ENCODE measurements around the gene NFKB2. TPM values are rescaled to one million over a fixed set of nuclear protein-coding genes. Genes with fewer than 3 reads are reported as not detected.

NFKB2 gene
- total and polyA plus RNA-seq, 2 of the 4 experiments (the other 2 are of a cell fraction): 16.1 to 32.3 TPM

GRCh38 chr10:102376901-102377300 lies 18.6 kb upstream of the NFKB2 start:
- H3K27ac ChIP-seq (ENCODE audit: insufficient read depth, low read length): no peak overlapping the region
- in situ Hi-C loops (cut with MboI; ENCODE audit: low sequenced_read_pairs): no loop called here

More at GRCh38 chr10:102376901-102377300, 18.6 kb upstream of the NFKB2 start:
- DNase-seq: no peak
- no peak overlapping the region for H3K4me3 ChIP-seq (ENCODE audit: insufficient read depth, low read depth, low read length)
- H3K36me3 ChIP-seq (ENCODE audit: control insufficient read depth, insufficient read depth, low read length): peaks cover 62% of the 10 kb centered on the region
- H2AK9ac ChIP-seq (replicated peaks; ENCODE audit: low read depth, low read length, poor library complexity): no peak overlapping the region
- H2BK15ac ChIP-seq (ENCODE audit: low read depth, low read length): no peak overlapping the region
- no peak overlapping the region for H4K91ac ChIP-seq (ENCODE audit: insufficient read depth, low read depth, low read length)
- no peak overlapping the region for H4K8ac ChIP-seq (ENCODE audit: low read depth in 2 of 2, low read length in 2 of 2)
- H2AFZ ChIP-seq (replicated peaks; ENCODE audit: low read length, poor library complexity): no peak overlapping the region
- intact Hi-C loops (cut with micrococcal nuclease) (no loop called here), dilution Hi-C loops (cut with HindIII; ENCODE audit: low sequenced_read_pairs, unreplicated experiment) (no loop called here)
- H3K9ac ChIP-seq (ENCODE audit: low read depth, low read length): no peak overlapping the region
- no peak overlapping the region for H2BK20ac ChIP-seq (ENCODE audit: low read depth, low read length)
- CTCF ChIA-PET: interaction anchor here (1.4 kb wide), 1 partner anchor 17 kb away, joined by 3 read pairs; no protein-coding TSS in a partner anchor
- H3K4ac ChIP-seq (ENCODE audit: low read depth, low read length): no peak overlapping the region
- 0 out of 2 replicates have a peak, but pooled peaks cover 4% of the 10 kb centered on the region for H4K20me1 ChIP-seq (ENCODE audit: insufficient read depth, low read length)
- no peaks in the 10 kb centered on the region for H3K9me1 ChIP-seq (ENCODE audit: insufficient read depth, low read length)
- H3K4me2 ChIP-seq (ENCODE audit: low read depth, low read length): no peak overlapping the region
- no peak overlapping the region for H2BK5ac ChIP-seq (ENCODE audit: low read depth, low read length, poor library complexity, severe bottlenecking)
- H2AK5ac ChIP-seq (ENCODE audit: low read depth, low read length): no peak overlapping the region
- 93% methylated on average over 2 of the region's 12 CpGs; no CpG with 5 or more reads in 1 of the 2 experiments for WGBS, 2 experiments (ENCODE audit: extremely low coverage in 2 of 2, insufficient read length in 1 of 2)
- H3K27me3 ChIP-seq (ENCODE audit: control insufficient read depth, insufficient read depth, low read length): no peaks in the 10 kb centered on the region
- H3K18ac ChIP-seq (ENCODE audit: low read depth, low read length): no peak overlapping the region
- POLR2A ChIA-PET (ENCODE audit: unreplicated experiment): no interaction called here
- no peaks in the 10 kb centered on the region; a peak in 1 of 4 replicates for H3K79me1 ChIP-seq (ENCODE audit: low read depth in 1 of 2, low read length in 2 of 2)
- H2BK120ac ChIP-seq (ENCODE audit: low read depth, low read length): no peak overlapping the region
- BruUV-seq (replicated peaks): no TSS peak
- H4K5ac ChIP-seq (ENCODE audit: low read depth, low read length): no peak overlapping the region
- H3K14ac ChIP-seq (replicated peaks; ENCODE audit: low read depth, low read length): no peak overlapping the region
- no peak for ATAC-seq (ENCODE audit: low read depth)
- H3K56ac ChIP-seq (ENCODE audit: extremely low read depth, insufficient read depth, low read length): no peak overlapping the region
- no peaks in the 10 kb centered on the region for H3K9me3 ChIP-seq (ENCODE audit: control insufficient read depth, insufficient read depth, low read length)
- TF ChIP-seq NFE2L2 (IDR thresholded peaks at IDR 0.05; ENCODE audit: low read depth, low read length): no peak
- TF ChIP-seq, protein P1, sequence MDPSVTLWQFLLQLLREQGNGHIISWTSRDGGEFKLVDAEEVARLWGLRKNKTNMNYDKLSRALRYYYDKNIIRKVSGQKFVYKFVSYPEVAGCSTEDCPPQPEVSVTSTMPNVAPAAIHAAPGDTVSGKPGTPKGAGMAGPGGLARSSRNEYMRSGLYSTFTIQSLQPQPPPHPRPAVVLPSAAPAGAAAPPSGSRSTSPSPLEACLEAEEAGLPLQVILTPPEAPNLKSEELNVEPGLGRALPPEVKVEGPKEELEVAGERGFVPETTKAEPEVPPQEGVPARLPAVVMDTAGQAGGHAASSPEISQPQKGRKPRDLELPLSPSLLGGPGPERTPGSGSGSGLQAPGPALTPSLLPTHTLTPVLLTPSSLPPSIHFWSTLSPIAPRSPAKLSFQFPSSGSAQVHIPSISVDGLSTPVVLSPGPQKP (IDR thresholded peaks at IDR 0.05; ENCODE audit: borderline replicate concordance, low read depth, low read length): no peak
- no peak for TF ChIP-seq SMC3 (IDR thresholded peaks at IDR 0.05; ENCODE audit: low read depth, low read length)
- TF ChIP-seq RCOR1 (IDR thresholded peaks at IDR 0.05; ENCODE audit: insufficient replicate concordance, low read length): no peak
- no peak for TF ChIP-seq MXI1 (IDR thresholded peaks at IDR 0.05; ENCODE audit: borderline replicate concordance, low read depth, low read length)
- no peak for TF ChIP-seq RAD21 (IDR thresholded peaks at IDR 0.05; ENCODE audit: low read length)
- no peak for TF ChIP-seq BHLHE40 (IDR thresholded peaks at IDR 0.05; ENCODE audit: low read depth, low read length)
- TF ChIP-seq MAFK (IDR thresholded peaks at IDR 0.05; ENCODE audit: low read depth, low read length): no peak
- no peak for TF ChIP-seq POLR2A (IDR thresholded peaks at IDR 0.05; ENCODE audit: low read depth, low read length)
- no peak for TF ChIP-seq USF2 (IDR thresholded peaks at IDR 0.05; ENCODE audit: low read depth, low read length)
- no peak for TF ChIP-seq CHD1 (IDR thresholded peaks at IDR 0.05; ENCODE audit: low read depth, low read length)
- no peak for TF ChIP-seq CTCF (conservative IDR thresholded peaks at IDR 0.05; ENCODE audit: low read depth, low read length)
- no peak for TF ChIP-seq FOS (IDR thresholded peaks at IDR 0.05; ENCODE audit: low read depth, low read length)
- no peak for TF ChIP-seq RFX5 (IDR thresholded peaks at IDR 0.05; ENCODE audit: low read depth, low read length)
- no peak for TF ChIP-seq CEBPB (IDR thresholded peaks at IDR 0.05; ENCODE audit: low read depth, low read length)
- TF ChIP-seq MAZ (IDR thresholded peaks at IDR 0.05; ENCODE audit: borderline replicate concordance, low read depth, low read length): no peak
- no peak overlapping the region for H3K23ac ChIP-seq (ENCODE audit: low read depth, low read length)
- no peaks in the 10 kb centered on the region for H3K4me1 ChIP-seq (ENCODE audit: control insufficient read depth, insufficient read depth, low read length)

Measured in IMR-90 (cell line).